Psoas muscle (tissue), 8 donors: ENCODE measurements around the gene VKORC1L1. TPM values are rescaled to one million over a fixed set of nuclear protein-coding genes. Genes with fewer than 3 reads are reported as not detected.

ENCODE experiments used
- ATAC-seq, 4 donors: fragments of 200-7000 bp; cut with Tn5 transposase; one replicate each; pipeline ENCODE4 v1.9.1; 2020; ENCODE audit warnings: moderate library complexity in 3 of 4, mild to moderate bottlenecking in 2 of 4
- DNase-seq, 2 donors: peaks; one replicate each; pipeline ENCODE4 v3.0.0-alpha.2; 2020
- H3K27ac ChIP-seq: fragments of 200-600 bp; one replicate; pipeline ENCODE4 v1.8.0; 2022
- H3K27me3 ChIP-seq, 3 donors: fragments of 200-600 bp in 1 of 3; one replicate each; pipeline versions ENCODE4 v1.6.1 to v1.8.0; 2013 to 2022; ENCODE audit warnings: low read length in 2 of 3, mild to moderate bottlenecking in 2 of 3, moderate library complexity in 1 of 3; ENCODE audit not compliant: insufficient read depth in 3 of 3
- H3K36me3 ChIP-seq, 2 donors: fragments of 200-600 bp in 1 of 2; one replicate each; pipeline versions ENCODE4 v1.6.1 to v1.8.0; 2013 to 2022; ENCODE audit warnings: low read depth in 1 of 2, mild to moderate bottlenecking in 1 of 2, moderate library complexity in 1 of 2; ENCODE audit not compliant: insufficient read depth in 1 of 2
- H3K4me1 ChIP-seq: fragments of 200-600 bp; one replicate; pipeline ENCODE4 v1.8.0; 2022
- H3K4me3 ChIP-seq: fragments of 200-600 bp; one replicate; pipeline ENCODE4 v1.8.0; 2022; ENCODE audit warnings: mild to moderate bottlenecking
- H3K9me3 ChIP-seq: fragments of 200-600 bp; one replicate; pipeline ENCODE4 v1.8.0; 2022
- CTCF ChIP-seq: fragments of 200-600 bp; IDR thresholded peaks from one replicate; pipeline ENCODE4 v1.8.0; 2022; ENCODE audit warnings: antibody characterized with exemption
- WGBS, 3 donors: extraction: QIAGEN DNeasy Blood & Tissue Kit; methylation state at CpG; one replicate each; pipeline versions ENCODE4 v1.1.6 to v1.1.7; 2013; 5-methylcytosine and 5-hydroxymethylcytosine counted together
- intact Hi-C, 2 donors: fragments of 100-400 bp; cut with DNase I; formaldehyde crosslinking; loops; one replicate each; pipeline versions ENCODE4 v1.11.0 to v1.14.2; 2022
- polyA plus RNA-seq, 3 donors: library from polyadenylated mRNA; stranded (reverse); fragments of 200-250 nt; gene quantifications; one replicate each; pipeline ENCODE4 v1.2.3, GENCODE V29; 2013
- total RNA-seq, 4 donors: library from RNA; stranded (reverse); fragmentation: NEBNext Ultra II Directional in 2 of 4; extraction: Animal tissue kit (Norgen Biotek cat#: 25700) in 2 of 4; gene quantifications; one replicate each; pipeline versions ENCODE4 v1.2.1 to v1.2.4, GENCODE V29; 2021 to 2023
- donor health status: healthy with polysubstance abuse.
- donor health status: DM: no; HTN: no; CAD: no; lungs with moderate emphysema.
- donor health status: Bipolar disorder and iron deficiency.
- donor health status: healthy.
- donor health status: DM: yes; HTN: yes; CAD: no.
- donor health status: DM: no; HTN: no; CAD: no.
- donor health status: DM: no; HTN: no; CAD: no.
- donor health status: DM: yes; HTN: yes; CAD: no.

The VKORC1L1 gene
- total and polyA plus RNA-seq, 7 donors, result 9.9 to 24.4 (median 19.4) TPM

GRCh38 chr7:65946904-65947303 is 74.0 kb downstream of the VKORC1L1 start:
- no peaks in the 10 kb centered on the region for H3K27me3 ChIP-seq
- no peaks in the 10 kb centered on the region for H3K36me3 ChIP-seq
- 66 to 70% (median 67%) methylated on average over 4 of the region's 4 CpGs for WGBS, 3 donors
- ATAC-seq (peak in 1 of 4 donors; percentile 55), DNase-seq (no peak)
- H3K27ac ChIP-seq, result no peak overlapping the region
- intact Hi-C loops, result no loop called here
- no peaks in the 10 kb centered on the region for H3K9me3 ChIP-seq
- TF ChIP-seq CTCF, result no peak
- H3K4me1 ChIP-seq, result no peaks in the 10 kb centered on the region
- no peak overlapping the region for H3K4me3 ChIP-seq

- 74 to 83% (median 79%) methylated on average over 9 of the region's 9 CpGs for WGBS, 3 donors
- H3K36me3 ChIP-seq, result peaks cover 4 to 28% of the 10 kb centered on the region in 2 donors
- no peaks in the 10 kb centered on the region for H3K27me3 ChIP-seq
- DNase-seq (no peak), ATAC-seq (peak in 1 of 4 donors; percentile 51)
- H3K9me3 ChIP-seq, result no peaks in the 10 kb centered on the region
- H3K27ac ChIP-seq, result no peak overlapping the region
- no peaks in the 10 kb centered on the region for H3K4me1 ChIP-seq
- intact Hi-C loops, result no loop called here
- H3K4me3 ChIP-seq, result no peak overlapping the region
- TF ChIP-seq CTCF, result no peak
Observed at GRCh38 chr7:65951837-65952578, 79.1 kb downstream of the VKORC1L1 start.

- ATAC-seq (no peak), DNase-seq (no peak)
- Histone ChIP-seq H3K9me3 (no peaks in the 10 kb centered on the region), H3K4me3 (no peak overlapping the region), H3K4me1 (no peaks in the 10 kb centered on the region), H3K36me3 (peaks cover 4 to 35% of the 10 kb centered on the region in 2 donors), H3K27ac (no peak overlapping the region), H3K27me3 (no peaks in the 10 kb centered on the region)
- TF ChIP-seq CTCF, result no peak
- 90 to 94% (median 93%) methylated on average over 5 of the region's 5 CpGs for WGBS, 3 donors
- intact Hi-C loops, result no loop called here
Observed at GRCh38 chr7:65953001-65953720, 80.3 kb downstream of the VKORC1L1 start.

GRCh38 chr7:65953890-65954450 is 81.1 kb downstream of the VKORC1L1 start:
- Histone ChIP-seq H3K36me3 (peaks cover 4 to 43% of the 10 kb centered on the region in 2 donors), H3K27me3 (no peaks in the 10 kb centered on the region), H3K27ac (no peak overlapping the region), H3K9me3 (no peaks in the 10 kb centered on the region), H3K4me1 (no peaks in the 10 kb centered on the region), H3K4me3 (no peak overlapping the region)
- intact Hi-C loops, result no loop called here
- no peak for TF ChIP-seq CTCF
- DNase-seq, result no peak
- WGBS, 3 donors, result 90 to 92% (median 91%) methylated on average over 15 of the region's 15 CpGs
- no peak for ATAC-seq
